ENCODE data around the gene PIK3AP1.

- TF ChIP-seq POLR2A (IDR thresholded peaks at IDR 0.05) (no peak), CTCF (IDR thresholded peaks at IDR 0.05 in 8 of 11, conservative IDR thresholded peaks at IDR 0.05 in 3 of 11) (no peak)
These were observed 33.8 kb downstream of the PIK3AP1 start for GRCh38 chr10:96686514-96686913.
